A673 (cell line): Measurements from ENCODE around the gene SHC3.

Source experiments
- EZH2 ChIP-seq: fragments of 200-600 bp; sonication (generic); IDR thresholded peaks from 2 replicates; pipeline ENCODE4 v1.6.1; 2017; ENCODE audit warnings: borderline replicate concordance, low read depth, mild to moderate bottlenecking, mixed read lengths, antibody characterized with exemption, low read length; ENCODE audit not compliant: poor library complexity, severe bottlenecking
- TF ChIP-seq, protein P1 (sequence below): fragments of 300-800, 200-600 bp; sonication (generic); conservative IDR thresholded peaks from 2 replicates; pipeline ENCODE4 v1.5.1; 2017; ENCODE audit warnings: low read depth, mild to moderate bottlenecking, antibody characterized with exemption, low read length, moderate library complexity, mixed read lengths

- TF ChIP-seq, protein P1, sequence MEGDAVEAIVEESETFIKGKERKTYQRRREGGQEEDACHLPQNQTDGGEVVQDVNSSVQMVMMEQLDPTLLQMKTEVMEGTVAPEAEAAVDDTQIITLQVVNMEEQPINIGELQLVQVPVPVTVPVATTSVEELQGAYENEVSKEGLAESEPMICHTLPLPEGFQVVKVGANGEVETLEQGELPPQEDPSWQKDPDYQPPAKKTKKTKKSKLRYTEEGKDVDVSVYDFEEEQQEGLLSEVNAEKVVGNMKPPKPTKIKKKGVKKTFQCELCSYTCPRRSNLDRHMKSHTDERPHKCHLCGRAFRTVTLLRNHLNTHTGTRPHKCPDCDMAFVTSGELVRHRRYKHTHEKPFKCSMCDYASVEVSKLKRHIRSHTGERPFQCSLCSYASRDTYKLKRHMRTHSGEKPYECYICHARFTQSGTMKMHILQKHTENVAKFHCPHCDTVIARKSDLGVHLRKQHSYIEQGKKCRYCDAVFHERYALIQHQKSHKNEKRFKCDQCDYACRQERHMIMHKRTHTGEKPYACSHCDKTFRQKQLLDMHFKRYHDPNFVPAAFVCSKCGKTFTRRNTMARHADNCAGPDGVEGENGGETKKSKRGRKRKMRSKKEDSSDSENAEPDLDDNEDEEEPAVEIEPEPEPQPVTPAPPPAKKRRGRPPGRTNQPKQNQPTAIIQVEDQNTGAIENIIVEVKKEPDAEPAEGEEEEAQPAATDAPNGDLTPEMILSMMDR = no peak
- no peak for TF ChIP-seq EZH2
Measured at GRCh38 chr9:88972401-88972800, 206.2 kb downstream of the SHC3 start.
